Myocyte (in vitro differentiated cells): Measurements from ENCODE around the gene CEBPB. TPM values are rescaled to one million over a fixed set of nuclear protein-coding genes. Genes with fewer than 3 reads are reported as not detected.
"Not testable (repeated sequence)": the region's sequence is repeated elsewhere in the genome, so short reads cannot be mapped to it uniquely, and the experiment has no call there.

ENCODE experiments used
- DNase-seq: peaks from one replicate; pipeline ENCODE4 v3.0.0-alpha.2; 2012; ENCODE audit warnings: low read depth
- total RNA-seq: library from RNA; depleted of rRNA; stranded (reverse); fragments of >200 nt; gene quantifications from 2 replicates; pipeline ENCODE4 v1.2.3, GENCODE V29; 2014

Gene CEBPB
- total RNA-seq, 1 donor from 2014 or later = 29.6 TPM

DNA sequence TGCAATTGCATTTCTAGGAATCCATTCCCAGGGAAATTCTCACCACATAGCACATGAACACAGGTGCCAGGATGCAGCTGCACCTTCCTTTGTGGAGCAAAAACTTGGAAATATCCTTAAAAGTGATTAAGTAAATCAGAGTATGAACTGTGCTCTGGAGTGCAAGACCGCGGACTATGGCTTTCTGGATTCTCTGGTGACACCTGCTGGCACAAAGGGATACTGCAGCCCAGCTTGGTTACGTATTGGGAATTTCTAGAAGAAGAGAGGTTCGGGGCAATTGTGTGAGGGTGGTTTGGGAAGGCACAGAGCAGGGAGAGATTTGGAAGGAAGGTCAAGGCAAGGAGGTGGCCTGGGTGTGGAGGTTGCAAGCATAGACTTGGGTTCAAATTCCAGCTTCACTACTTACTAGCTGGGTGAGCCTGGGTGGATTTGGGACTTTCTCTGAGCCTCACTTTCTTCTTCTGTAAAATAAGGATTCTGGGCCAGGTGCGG lies 21.3 kb upstream of the CEBPB start:
- DNase-seq = peak; percentile 88

DNA sequence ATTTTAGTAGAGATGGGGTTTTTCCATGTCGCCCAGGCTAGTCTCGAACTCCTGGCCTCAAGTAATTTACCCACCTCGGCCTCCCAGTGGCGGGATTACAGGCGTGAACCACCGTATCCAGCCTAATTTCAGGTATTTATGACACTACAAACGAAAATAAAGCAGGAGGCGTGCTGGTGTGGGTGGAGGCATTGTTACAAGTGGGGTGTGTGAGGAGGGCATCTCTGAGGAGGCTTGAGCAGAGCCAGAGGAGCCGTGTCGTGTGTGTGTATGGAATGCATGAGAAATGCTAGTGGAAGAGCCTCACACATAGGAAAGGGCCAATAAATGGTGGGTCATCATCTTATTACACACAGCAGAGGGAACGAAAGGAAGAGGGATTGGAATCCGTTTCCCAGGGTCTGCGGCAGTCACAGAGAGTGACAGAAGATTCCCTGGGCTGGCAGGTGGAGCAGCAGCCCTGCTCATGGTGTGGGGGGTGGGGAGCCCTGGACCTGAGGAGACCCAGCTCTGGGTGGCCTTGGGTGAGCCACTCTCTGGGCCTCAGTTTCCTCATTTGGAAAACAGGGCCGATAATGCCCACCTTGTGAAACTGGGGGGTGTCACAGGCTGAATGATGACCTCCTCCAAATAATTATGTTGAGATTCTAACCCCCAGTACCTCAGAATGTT lies 19.9 kb upstream of the CEBPB start:
- no peak for DNase-seq

DNA sequence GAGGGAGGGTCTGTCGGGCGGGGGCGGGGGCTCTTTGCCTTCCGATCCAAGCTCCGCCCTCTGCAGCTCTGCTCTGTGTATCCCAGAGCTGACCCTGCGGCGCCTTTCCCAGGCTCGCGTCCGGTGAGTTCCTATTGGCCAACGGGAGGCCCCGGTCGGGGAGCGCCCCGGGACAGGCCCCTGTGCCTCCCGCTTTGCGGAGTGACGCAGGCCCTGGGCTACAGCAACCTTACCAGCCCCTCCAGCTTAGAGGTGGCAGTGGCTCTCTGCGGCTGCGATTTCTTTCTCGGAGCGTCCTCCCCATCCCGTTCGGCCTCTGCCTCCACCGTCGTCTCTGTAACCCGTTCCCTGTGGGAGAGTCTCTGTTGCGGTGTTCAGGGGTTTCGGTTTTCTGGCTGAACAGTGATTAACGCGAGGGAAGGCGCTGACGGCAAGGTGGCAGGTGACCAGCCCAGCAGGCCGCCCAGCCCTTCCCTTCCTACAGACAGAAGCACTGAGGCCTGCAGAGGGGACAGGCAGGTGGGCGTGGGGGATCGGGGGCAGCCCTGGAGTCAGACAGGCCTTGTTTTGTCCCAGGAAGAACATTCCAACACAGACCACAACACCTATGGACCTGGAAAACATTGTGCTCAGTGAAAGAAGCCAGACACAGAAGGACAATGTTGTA lies 18.1 kb upstream of the CEBPB start:
- peak; percentile 75 for DNase-seq

DNA sequence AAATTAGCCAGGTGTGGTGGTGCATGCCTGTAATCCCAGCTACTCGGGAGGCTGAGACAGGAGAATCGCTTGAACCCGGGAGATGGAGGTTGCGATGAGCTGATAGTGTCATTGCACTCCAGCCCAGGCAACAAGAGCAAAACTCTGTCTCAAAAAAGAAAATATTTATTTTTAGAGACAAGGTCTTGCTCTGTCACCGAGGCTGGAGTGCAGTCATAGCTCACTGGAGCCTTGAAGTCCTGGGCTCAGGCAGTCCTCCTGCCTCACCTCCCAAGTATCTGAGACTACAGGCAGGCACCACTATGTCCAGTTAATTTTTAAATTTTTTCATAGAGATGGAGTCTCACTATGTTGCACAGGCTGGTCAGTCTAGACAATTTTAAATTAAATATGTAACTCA lies 16.2 kb upstream of the CEBPB start:
- DNase-seq = no peak

DNA sequence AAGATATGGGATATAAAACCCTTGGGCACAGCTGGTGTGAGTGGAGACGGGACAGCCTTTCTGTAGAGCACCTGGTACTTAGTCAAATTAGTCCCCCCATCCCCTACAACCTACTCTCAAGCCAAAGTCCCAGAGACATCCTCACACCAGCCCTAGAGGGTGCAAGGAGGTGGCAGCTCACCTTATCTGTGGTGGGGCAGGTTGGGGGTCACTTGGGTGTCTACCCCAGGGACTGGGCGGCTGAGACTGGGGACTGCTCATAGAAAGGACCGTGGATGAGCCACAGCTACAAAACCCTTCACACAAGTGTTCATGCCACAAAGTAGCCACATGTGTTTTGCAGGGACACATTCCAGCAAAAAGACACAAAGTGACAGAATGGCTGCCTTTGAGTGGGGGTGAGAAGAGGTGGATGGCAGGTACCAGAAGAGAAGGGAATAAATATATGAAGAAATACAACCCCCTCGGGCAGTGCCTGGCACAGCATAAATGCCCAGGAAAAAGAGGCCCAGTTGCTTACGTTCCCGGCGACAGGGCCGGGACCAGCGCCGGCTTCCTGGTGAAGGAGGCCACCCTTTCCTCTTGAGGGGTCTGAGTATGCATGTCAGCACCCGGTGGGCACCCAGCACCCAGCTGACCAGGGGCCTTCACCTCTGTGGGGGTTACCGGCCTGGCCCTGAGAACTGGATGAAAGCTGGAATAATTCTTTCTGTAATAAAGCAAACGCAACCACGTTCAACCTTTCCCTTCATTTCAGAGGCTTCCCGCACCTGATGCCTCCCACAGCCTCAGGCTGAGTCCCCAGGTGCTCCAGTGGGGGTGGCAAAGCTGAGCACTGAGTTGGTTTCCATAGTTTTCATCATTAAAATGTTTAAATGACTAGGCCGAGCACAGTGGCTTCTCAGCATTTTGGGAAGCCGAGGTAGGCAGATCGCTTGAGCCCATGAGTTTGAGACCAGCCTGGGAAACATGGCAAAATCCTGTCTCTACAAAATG lies 14.4 kb upstream of the CEBPB start:
- DNase-seq = no peak

DNA sequence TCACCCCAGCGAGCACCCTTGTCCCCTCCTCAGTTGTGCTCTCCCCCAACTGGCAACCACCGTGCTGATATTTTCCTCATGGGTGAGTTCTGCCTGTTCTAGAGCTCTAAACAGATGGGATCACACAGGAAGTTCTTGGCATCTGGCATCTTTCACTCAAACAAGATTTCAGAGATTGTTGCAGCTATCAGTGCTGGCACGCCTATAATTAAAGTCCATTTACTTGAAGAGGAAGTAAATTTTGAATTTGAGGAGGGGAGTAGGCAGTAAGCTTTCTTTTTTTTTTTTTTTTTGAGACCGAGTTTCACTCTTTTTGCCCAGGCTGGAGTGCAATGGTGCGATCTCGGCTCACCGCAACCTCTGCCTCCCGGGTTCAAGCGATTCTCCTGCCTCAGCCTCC lies 12.0 kb upstream of the CEBPB start:
- DNase-seq = not testable (repeated sequence)

DNA sequence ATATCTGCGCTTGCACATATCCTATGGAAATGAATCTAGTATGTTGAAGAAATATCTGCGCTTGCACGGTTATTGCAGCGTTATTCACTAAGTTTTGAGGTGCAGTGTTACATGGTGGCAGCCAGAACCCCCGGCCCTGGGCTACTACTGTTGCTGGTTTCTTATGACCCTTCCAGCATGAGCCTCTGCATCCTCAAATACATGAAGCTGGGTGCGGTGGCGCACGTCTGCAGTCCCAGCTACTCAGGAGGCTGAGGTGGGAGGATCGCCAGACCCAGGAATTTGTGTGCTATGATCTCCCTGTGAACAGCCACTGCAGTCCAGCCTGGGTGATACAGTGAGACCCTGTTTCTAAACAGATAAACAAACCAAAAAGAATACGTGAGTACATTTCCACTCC lies 9.3 kb upstream of the CEBPB start:
- no peak for DNase-seq

DNA sequence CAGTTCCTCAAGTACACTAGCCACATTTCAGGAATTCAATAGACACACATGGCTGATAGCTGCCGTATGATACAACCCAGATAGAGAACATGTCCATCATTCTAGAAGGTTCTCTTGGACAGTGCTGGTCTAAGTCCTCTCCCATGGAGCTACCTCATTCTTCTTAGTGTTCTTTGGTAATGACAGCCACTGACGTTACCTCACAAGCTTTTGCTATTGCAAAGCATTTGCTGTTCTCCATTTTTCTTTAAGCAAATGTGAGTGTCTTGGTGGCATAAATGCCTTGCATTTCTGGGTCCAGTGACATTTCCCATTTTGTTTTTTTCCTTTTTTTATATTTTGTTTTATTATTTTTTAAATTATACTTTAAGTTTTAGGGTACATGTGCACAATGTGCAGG lies 8.3 kb upstream of the CEBPB start:
- DNase-seq = no peak

DNA sequence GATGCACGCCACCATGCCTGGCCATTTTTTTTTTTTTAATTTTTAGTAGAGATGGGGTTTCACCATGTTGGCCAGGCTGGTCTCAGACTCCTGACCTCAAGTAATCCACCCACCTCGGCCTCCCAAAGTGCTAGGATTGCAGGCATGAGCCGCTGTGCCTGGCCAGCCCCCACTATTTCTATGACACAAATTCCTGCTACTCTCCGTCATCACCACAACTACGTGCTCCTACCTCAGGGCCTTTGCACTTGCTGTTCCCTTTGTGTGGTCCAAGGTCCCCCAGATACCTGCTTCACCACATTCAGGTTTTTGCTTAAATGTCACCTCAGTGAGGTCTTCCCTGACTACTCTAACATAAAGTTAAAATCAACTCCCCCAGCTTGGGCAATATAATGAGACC lies 5.2 kb upstream of the CEBPB start:
- DNase-seq = no peak

DNA sequence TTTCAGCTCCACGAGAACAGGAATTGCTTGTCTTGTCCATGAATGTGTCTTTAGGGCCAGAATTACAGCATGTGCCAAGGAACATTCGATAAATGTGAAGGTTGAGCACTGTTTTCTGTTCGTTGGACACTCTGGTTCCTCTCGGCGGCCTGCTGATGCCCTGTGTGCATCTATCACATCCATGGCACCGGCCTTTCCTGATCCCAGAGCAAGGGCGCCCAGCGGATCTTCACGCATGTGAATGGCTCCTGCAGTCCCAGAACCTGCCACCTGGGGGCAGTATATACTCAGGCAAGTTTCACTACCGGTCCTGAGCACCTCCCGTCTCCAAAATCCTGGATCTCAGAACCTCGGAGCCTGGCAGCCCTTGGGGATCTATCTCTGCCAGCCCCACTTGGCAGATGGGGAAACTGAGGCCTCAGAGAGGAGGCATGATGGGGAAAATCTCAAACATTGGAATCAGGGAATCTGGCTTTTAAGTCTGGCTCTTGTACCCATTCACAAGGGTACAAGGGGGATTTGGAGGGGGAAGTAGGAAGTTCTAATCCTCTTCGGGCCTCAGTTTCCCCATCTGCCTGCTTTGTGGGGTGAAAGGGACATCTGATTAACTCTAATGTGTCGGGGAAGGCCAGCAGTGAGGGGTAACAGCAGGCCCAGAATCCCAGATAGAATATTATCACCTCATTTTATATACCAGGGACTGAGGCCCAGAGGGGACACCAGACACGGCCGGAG lies 4.3 kb upstream of the CEBPB start:
- peak; percentile 83 for DNase-seq

DNA sequence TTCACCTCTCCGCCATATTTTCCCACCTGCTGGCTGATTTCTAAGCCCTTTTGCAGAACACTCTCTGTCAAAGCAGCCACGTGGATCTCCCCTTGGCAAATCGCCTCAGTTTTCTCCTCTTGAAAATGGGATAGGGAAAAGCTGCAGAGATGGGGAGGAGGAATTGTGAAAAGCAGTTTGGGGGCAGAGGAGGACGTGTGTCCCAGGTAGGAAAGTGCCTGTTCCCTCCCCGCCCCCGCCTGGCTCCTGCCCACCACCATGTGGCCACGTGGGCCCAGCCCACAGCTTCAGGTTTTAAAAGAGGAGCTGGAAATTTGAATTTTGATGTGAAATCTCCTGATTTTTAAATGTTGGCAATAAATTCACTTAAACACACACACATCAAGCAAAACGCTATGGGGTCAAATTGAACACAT lies 3.6 kb upstream of the CEBPB start:
- no peak for DNase-seq

DNA sequence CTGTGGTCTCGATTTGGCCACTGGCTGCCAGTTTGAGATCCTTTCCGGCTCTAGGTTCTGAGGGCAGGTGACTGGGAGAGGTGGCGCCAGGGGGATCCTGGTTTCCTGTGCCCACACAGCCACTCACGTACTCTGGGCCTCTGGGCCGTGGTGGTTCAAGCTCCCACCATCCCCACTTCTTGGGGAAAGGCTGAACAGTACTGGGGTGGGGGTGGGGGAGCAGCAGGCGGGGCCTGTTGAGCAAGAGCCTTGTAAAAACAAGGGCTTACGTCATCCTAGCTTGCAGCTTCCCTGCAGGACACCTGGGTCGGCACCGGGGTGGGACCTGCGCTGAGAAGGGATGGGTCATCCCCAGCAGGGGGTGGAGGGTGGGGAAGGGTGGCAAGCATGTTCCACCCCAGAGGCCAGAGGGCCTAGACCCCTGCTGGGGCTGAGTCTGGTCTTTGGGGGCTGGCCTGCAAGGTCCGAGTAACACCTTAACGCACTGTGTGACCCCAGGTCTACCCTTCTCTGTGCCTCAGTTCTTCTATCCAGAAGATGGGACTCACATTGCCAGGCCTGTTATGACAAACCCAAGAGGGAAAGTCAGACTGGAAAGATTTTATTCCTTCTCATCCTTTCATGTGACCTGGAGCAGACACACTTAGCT lies 3.1 kb upstream of the CEBPB start:
- DNase-seq = no peak

DNA sequence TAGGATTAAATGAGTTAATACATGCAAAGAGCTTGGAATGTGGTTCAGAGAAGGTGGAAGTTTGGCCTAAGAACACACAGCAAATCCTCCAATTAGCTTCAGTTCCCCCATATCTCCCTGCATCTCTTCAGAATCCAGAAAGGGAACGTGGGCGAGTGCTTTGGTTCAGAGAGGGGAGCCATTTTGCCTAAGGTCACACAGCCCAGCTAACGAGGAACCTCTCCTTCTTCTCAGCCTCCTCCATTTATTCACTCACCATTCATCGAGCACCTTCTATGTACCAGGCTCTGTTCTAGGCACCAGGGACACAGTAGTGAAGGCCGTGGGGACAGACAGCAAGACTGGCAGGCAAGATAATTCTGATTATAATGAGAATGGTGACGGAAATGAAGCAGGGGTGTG lies 2.3 kb upstream of the CEBPB start:
- DNase-seq = no peak

DNA sequence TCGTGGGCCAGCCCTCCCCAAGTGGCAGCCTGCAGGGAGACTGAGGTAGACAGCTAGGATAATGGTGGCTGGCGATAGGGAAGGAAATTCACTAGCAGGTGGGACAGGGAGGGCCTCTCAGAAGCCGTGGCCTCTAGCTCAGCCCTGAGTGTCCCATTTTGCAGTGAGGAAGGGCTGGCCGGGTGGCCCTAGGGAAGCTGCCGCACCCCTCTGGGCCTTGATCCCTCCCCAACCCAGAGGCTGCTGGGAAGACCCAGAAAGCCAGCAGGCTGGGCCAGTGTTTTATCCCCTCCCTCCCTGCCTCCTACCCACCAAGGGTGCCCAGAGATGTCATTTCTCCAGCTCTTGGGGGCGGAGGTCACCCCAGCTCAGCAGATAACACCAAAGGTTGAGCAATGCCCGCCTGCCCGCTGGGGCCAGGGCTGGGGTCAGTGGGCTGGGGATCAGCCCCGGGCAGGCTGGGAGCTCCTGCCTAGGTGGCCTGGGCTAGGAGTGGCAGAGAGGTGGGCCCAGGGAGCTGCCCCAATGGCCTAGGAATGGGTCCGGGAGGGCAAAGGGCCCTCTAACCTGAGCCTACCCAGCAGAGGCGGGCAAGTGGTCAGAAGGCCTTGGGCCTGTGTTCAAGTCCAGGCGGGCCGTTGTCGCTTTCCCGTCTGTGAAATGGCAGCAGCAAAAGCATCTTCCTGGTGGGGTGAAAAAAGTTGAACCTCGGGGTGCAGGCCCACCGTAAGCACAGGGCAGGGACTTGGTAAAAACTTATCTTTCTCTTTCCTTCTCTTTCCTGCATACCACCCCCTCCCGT lies 1.6 kb upstream of the CEBPB start:
- DNase-seq = no peak

DNA sequence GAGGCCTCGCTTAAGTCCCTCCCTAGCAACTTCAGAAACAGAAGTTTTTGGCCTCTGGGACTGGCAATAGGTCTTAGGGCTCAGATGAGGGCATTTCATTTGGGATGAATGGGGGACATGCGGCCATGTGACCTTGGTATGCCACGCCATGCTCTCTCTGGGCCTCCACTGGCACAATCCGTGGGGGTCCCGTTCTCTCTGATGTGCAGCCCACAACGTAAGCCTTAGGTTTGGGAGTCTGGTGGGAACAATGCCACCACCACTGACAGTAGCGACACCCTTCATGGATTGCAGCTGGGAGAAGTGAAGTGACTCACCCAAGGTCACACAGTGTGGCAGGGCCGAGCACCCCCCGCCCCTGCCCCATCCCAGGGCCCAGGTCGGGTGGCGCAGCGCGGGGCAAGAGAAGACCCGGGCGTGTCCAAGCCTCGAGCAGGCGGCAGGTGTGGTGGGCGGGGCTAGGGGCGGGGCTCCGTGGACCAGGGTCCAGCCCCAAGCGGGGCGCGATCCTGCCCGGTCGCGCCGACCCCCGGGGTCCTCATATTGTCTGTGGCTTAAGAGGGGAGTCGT lies 864 bp upstream of the CEBPB start:
- DNase-seq = no peak

DNA sequence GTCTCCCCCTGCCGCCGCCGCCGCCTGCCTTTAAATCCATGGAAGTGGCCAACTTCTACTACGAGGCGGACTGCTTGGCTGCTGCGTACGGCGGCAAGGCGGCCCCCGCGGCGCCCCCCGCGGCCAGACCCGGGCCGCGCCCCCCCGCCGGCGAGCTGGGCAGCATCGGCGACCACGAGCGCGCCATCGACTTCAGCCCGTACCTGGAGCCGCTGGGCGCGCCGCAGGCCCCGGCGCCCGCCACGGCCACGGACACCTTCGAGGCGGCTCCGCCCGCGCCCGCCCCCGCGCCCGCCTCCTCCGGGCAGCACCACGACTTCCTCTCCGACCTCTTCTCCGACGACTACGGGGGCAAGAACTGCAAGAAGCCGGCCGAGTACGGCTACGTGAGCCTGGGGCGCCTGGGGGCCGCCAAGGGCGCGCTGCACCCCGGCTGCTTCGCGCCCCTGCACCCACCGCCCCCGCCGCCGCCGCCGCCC lies 474 bp downstream of the CEBPB start:
- DNase-seq = peak; percentile 37

DNA sequence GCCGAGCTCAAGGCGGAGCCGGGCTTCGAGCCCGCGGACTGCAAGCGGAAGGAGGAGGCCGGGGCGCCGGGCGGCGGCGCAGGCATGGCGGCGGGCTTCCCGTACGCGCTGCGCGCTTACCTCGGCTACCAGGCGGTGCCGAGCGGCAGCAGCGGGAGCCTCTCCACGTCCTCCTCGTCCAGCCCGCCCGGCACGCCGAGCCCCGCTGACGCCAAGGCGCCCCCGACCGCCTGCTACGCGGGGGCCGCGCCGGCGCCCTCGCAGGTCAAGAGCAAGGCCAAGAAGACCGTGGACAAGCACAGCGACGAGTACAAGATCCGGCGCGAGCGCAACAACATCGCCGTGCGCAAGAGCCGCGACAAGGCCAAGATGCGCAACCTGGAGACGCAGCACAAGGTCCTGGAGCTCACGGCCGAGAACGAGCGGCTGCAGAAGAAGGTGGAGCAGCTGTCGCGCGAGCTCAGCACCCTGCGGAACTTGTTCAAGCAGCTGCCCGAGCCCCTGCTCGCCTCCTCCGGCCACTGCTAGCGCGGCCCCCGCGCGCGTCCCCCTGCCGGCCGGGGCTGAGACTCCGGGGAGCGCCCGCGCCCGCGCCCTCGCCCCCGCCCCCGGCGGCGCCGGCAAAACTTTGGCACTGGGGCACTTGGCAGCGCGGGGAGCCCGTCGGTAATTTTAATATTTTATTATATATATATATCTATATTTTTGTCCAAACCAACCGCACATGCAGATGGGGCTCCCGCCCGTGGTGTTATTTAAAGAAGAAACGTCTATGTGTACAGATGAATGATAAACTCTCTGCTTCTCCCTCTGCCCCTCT lies 1.1 kb downstream of the CEBPB start:
- DNase-seq = peak; percentile 74
